Mesothelial cell of epicardium (in vitro differentiated cells): ENCODE data around the gene EID2. TPM values are rescaled to one million over a fixed set of nuclear protein-coding genes. Genes with fewer than 3 reads are reported as not detected.

Source experiments
- DNase-seq, 2 experiments: peaks; one replicate each; pipeline ENCODE4 v3.0.0; 2021; ENCODE audit warnings: low spot score in 2 of 2; ENCODE audit not compliant: unreplicated experiment in 2 of 2
- H3K27ac Mint-ChIP-seq: 2 replicates; pipeline ENCODE4 v1.8.0; 2021; ENCODE audit warnings: mixed read lengths
- H3K27me3 Mint-ChIP-seq: 2 replicates; pipeline ENCODE4 v1.8.0; 2021; ENCODE audit warnings: low read depth, mixed read lengths
- H3K36me3 Mint-ChIP-seq: 2 replicates; pipeline ENCODE4 v1.8.0; 2021; ENCODE audit warnings: mixed read lengths
- H3K4me1 Mint-ChIP-seq: 2 replicates; pipeline ENCODE4 v1.8.0; 2021; ENCODE audit warnings: mixed read lengths
- H3K4me3 Mint-ChIP-seq: 2 replicates; pipeline ENCODE4 v1.8.0; 2021; ENCODE audit warnings: mild to moderate bottlenecking, moderate library complexity, mixed read lengths
- H3K9me3 Mint-ChIP-seq: 2 replicates; pipeline ENCODE4 v1.8.0; 2021; ENCODE audit warnings: mixed read lengths
- total RNA-seq: library from RNA; stranded (reverse); gene quantifications from 3 replicates; pipeline ENCODE4 v1.2.1, GENCODE V29; 2021
- TF ChIP-seq, protein P1 (sequence below): fragments of 200-600 bp; sonication (generic); IDR thresholded peaks from one replicate; pipeline ENCODE4 v1.5.0; 2021; ENCODE audit warnings: antibody characterized with exemption; ENCODE audit not compliant: unreplicated experiment

Gene EID2
- total RNA-seq = 18.8 to 22.6 TPM (median 19.7 TPM) in 3 replicates

DNA sequence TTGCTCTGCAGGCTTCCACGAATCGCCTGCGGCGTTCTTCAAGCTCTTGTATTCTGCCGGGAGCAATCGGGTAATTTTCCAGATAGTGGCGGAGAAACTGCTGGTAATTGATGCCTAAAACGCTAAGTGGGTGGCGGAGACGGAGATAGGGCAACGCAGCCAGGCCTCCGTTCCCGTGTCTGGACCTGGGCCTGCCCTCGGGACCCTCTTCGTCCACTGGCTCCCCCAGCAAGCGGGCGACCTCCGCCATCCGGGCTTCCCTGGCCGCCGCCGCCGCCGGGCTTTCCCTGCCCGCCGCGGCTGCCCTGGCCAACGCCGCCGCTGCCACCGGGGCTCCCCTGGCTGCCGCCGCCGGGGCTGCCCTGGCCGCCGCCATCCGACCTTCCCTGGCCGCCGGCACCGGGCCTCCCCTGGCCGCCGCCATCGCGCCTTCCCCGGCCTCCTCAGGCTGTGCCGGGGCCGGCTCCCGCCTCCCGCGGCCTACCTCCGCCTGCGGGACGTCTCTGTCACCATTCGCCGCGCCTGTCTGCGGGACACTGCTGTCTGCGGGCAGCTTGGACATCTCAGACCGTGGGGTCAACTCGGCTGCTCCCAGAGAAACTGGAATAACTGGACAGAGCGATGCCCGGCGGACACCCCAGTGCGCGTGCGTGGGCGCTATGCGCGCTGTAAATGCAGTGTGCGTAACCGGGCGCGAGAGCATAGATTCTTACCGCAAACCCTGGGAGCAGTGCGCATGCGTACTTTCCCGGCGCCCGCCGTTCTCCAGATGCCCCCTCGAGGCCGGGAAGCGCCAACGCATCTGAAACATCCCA lies at the start of gene EID2:
Gene EID2 (minus strand): TSS at position 644 of the 815 bp plus-strand sequence. CDS start 82 bp downstream, at position 562.
- Mint-ChIP-seq H3K9me3 (no peaks in the 10 kb centered on the region), H3K27ac (peak within 1 kb of the TSS; percentile 99), H3K27me3 (no peaks in the 10 kb centered on the region), H3K4me1 (peaks cover 24% of the 10 kb centered on the region), H3K36me3 (peaks cover 3% of the 10 kb centered on the region), H3K4me3 (peak within 1 kb of the TSS; percentile 97)
- TF ChIP-seq, protein P1, sequence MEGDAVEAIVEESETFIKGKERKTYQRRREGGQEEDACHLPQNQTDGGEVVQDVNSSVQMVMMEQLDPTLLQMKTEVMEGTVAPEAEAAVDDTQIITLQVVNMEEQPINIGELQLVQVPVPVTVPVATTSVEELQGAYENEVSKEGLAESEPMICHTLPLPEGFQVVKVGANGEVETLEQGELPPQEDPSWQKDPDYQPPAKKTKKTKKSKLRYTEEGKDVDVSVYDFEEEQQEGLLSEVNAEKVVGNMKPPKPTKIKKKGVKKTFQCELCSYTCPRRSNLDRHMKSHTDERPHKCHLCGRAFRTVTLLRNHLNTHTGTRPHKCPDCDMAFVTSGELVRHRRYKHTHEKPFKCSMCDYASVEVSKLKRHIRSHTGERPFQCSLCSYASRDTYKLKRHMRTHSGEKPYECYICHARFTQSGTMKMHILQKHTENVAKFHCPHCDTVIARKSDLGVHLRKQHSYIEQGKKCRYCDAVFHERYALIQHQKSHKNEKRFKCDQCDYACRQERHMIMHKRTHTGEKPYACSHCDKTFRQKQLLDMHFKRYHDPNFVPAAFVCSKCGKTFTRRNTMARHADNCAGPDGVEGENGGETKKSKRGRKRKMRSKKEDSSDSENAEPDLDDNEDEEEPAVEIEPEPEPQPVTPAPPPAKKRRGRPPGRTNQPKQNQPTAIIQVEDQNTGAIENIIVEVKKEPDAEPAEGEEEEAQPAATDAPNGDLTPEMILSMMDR = peak; percentile 87
- DNase-seq = peak; percentile 97 to 98

GRCh38 chr19:39588066-39588465 lies 48.1 kb upstream of the EID2 start:
- peaks cover 17% of the 10 kb centered on the region for H3K27me3 Mint-ChIP-seq
- no peaks in the 10 kb centered on the region for H3K4me1 Mint-ChIP-seq
- H3K4me3 Mint-ChIP-seq = no peak overlapping the region
- no peak for DNase-seq
- TF ChIP-seq, protein P1 = no peak
- no peak overlapping the region for H3K27ac Mint-ChIP-seq
- H3K9me3 Mint-ChIP-seq = no peaks in the 10 kb centered on the region
- no peaks in the 10 kb centered on the region for H3K36me3 Mint-ChIP-seq

- Mint-ChIP-seq H3K4me3 (no peak overlapping the region), H3K36me3 (no peaks in the 10 kb centered on the region), H3K4me1 (no peaks in the 10 kb centered on the region), H3K27ac (no peak overlapping the region), H3K27me3 (peaks cover 13% of the 10 kb centered on the region), H3K9me3 (no peaks in the 10 kb centered on the region)
- no peak for DNase-seq
- TF ChIP-seq, protein P1 = no peak
These were observed 47.5 kb upstream of the EID2 start for GRCh38 chr19:39587496-39587895.

GRCh38 chr19:39582891-39583625 lies 43.1 kb upstream of the EID2 start:
- Mint-ChIP-seq H3K27me3 (peaks cover 13% of the 10 kb centered on the region), H3K36me3 (no peaks in the 10 kb centered on the region), H3K27ac (no peak overlapping the region), H3K4me1 (no peaks in the 10 kb centered on the region), H3K9me3 (peaks cover 8% of the 10 kb centered on the region), H3K4me3 (no peak overlapping the region)
- TF ChIP-seq, protein P1 = no peak
- no peak for DNase-seq

DNA sequence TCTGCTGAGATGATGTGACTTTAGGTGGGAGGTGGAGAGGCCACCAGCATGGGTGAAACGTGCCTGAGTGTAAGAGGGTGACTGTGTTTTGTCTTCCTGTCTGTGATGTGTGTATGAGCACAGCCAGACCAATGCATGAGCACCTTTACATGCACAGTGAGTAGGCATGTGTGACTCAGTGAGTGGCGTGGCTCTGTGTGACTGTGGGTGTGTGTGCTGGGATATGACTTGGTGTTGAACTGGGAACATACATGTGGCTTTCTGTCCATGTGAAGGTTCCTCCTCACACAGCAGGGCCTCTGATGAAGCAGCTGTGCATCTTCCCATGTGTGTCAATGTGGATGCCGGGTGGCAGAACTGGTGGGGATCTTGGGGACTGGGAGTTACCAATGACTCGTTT lies 42.5 kb upstream of the EID2 start:
- TF ChIP-seq, protein P1 = no peak
- H3K4me3 Mint-ChIP-seq = no peak overlapping the region
- no peak overlapping the region for H3K27ac Mint-ChIP-seq
- no peaks in the 10 kb centered on the region for H3K4me1 Mint-ChIP-seq
- no peak for DNase-seq
- no peaks in the 10 kb centered on the region for H3K36me3 Mint-ChIP-seq
- H3K27me3 Mint-ChIP-seq = peaks cover 13% of the 10 kb centered on the region
- H3K9me3 Mint-ChIP-seq = peaks cover 8% of the 10 kb centered on the region
